ENCODE results near the gene TEAD1.

DNA sequence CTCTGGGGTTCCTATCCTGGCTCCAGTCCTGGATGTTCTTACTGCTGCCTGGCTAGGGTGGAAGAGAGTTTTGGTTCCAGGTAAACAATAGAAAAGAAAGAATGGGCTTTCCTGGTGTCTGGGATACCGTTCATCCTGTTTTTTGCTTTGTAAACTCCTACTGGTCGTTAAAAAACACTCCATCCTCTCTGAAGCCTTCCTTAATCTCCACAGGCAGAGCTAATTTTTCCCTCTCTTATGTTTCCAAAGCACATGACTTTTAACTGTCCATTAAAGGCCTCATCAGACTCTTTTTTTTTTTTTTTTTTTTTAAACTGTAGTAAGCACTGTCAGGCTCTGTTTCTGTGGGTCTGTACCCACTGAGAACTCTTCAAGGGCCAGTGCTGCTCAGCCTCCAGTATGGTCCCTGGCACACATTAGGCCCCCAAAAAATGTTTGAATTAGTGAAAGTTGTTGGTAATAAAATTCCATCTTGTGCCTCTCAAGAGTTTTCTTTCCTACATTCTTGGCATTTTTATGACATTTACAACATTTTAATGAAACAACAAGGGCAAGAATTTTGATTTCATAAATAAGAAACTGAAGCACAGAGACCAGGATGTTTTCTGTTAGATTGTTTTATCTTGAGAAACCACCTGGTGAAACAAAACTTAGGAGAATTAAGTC, 104.2 kb downstream of the TEAD1 start:
- TF ChIP-seq, protein P1, sequence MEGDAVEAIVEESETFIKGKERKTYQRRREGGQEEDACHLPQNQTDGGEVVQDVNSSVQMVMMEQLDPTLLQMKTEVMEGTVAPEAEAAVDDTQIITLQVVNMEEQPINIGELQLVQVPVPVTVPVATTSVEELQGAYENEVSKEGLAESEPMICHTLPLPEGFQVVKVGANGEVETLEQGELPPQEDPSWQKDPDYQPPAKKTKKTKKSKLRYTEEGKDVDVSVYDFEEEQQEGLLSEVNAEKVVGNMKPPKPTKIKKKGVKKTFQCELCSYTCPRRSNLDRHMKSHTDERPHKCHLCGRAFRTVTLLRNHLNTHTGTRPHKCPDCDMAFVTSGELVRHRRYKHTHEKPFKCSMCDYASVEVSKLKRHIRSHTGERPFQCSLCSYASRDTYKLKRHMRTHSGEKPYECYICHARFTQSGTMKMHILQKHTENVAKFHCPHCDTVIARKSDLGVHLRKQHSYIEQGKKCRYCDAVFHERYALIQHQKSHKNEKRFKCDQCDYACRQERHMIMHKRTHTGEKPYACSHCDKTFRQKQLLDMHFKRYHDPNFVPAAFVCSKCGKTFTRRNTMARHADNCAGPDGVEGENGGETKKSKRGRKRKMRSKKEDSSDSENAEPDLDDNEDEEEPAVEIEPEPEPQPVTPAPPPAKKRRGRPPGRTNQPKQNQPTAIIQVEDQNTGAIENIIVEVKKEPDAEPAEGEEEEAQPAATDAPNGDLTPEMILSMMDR (conservative IDR thresholded peaks at IDR 0.05 in 1 of 2, IDR thresholded peaks at IDR 0.05 in 1 of 2; ENCODE audit: low read depth in 1 of 2, low read length in 2 of 2) = no peak
- TF ChIP-seq EZH2 (IDR thresholded peaks at IDR 0.05; ENCODE audit: low read length, missing control alignments) = no peak

Data from fibroblast of lung (primary cell).